HG03064 (cell line): Measurements from ENCODE around the gene RCSD1.

Experiments
- ATAC-seq: cut with Tn5 transposase; IDR thresholded peaks from one replicate; pipeline ENCODE4 v1.9.1; 2021; ENCODE audit warnings: low read depth; ENCODE audit not compliant: unreplicated experiment

The RCSD1 gene

GRCh38 chr1:167640051-167640450 lies 10.0 kb downstream of the RCSD1 start:
- ATAC-seq = no peak

DNA sequence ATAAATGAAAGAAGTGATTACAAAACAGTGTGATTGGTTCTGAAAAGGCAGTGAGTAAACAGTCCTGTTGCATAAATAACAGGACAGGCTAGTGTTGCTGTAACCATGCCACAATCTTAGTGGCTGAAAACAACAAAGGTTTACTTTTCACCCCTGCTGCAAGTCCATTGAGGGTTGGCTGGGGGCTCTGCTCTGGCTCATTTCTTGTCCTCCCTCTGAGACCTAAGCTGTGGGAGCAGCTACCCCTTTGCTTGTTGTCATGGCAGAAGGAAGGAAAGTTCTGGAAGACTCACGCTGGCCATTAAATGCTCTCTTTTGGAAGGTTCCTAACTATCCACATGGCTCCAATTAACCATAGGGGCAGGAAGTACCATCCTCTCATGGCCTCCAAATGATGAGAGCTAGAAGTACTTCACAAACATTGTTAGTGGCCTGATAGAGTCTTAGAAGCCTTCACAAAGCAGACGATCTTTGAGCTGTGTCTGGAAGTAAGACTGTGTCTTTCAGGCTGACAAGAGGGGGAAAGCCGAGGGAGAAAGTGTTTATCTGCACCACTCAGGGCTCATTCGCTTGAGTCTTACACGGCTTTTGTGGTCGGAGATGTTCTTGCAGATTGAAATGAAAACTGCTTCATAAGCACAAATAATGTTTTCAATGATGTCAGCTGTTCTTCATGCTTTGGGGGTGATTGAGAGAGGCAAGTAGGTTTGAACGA lies 11.9 kb downstream of the RCSD1 start:
- ATAC-seq = no peak

DNA sequence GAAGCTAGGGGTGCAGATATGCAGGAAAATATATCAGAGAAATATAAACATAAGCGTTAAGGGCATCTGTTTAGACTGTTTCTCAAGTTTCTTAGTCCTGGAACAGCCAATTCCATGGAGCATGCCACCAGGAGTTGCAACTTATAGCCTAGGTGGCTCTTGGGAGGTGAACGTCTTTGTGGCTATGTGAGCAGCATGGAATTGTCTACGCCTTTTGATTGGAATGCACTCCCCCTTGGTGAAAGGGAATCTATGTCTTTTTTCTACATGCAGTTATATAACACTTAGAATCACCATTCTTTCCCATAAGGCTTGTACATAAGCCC lies 12.4 kb downstream of the RCSD1 start:
- no peak for ATAC-seq

DNA sequence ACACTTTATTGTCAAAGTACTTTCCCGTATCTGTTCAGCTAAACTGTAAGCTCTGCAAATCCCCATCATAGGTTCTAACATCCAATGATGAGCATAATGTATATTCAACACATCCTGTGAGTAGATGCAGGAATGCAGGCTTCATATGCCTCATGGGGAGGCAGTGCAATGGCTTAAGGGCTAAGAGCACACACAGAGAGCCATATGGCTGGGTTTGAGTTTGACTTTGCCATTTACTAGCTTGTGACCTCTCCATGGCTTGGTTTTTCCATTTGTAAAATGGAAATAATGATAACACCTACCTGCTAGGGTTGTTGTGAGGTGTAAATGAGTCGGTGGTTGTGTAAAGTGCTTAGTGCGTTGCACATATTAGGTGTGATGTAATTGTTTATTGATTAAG lies 13.4 kb downstream of the RCSD1 start:
- no peak for ATAC-seq

GRCh38 chr1:167644551-167644950 lies 14.5 kb downstream of the RCSD1 start:
- ATAC-seq = no peak

DNA sequence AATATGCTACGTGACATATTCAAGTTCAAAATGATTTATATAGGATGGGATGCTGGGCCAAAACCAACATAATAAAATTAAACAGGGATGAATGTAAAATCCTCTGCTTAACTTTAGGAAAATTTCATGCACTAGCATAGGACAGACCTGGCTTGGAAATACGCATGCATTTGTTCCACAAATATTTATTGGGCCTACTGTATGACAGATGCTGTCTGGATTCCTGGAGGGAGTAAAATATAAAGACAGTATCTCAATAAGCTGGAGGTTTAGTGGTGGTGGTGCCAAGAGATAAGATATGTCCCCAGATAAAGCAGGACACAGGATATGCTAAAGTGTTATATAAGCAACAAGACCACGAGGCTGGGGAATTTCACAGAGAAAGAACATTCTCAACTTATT lies 15.1 kb downstream of the RCSD1 start:
- no peak for ATAC-seq

DNA sequence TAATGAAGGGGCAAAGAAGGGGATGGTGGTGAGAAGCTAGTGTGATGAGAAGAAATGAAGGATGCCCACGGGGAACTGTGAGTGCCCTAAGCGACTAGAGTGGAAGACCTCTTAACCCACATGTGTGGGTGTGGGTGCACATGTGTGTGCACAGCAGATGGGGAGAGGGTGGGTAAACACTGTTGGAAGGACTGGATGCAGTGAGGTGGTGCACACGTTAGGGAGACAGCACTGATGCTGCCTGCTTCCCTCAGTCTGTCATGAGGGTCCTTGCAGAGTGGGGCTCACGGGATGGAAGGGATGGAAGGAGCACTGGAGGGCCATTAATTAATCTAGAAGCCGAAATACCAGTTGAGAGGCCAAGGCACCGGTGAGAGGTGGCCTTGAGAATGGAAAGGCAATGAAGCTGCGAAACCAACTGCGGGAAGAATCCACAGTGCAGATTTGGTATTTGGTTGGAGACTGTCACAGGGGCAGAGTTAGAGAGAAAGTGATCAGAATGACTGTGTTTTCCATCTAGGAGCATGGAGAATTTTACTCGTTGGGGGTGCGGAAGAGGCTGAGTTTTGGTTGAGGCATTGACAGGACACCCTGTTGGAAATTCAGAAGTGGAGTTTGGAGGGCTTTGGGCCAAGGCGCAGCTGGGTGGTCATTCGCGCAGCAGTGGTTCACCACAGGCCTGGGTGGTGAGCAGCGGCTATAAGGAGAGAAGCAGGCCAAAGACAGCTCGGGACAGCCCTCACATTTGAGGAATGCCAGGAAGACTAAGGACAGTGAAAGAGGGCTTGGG lies 15.8 kb downstream of the RCSD1 start:
- no peak for ATAC-seq

- no peak for ATAC-seq
Observed at GRCh38 chr1:167648252-167648849, 18.3 kb downstream of the RCSD1 start.

- ATAC-seq = no peak
Observed at GRCh38 chr1:167648978-167649744, 19.1 kb downstream of the RCSD1 start.

DNA sequence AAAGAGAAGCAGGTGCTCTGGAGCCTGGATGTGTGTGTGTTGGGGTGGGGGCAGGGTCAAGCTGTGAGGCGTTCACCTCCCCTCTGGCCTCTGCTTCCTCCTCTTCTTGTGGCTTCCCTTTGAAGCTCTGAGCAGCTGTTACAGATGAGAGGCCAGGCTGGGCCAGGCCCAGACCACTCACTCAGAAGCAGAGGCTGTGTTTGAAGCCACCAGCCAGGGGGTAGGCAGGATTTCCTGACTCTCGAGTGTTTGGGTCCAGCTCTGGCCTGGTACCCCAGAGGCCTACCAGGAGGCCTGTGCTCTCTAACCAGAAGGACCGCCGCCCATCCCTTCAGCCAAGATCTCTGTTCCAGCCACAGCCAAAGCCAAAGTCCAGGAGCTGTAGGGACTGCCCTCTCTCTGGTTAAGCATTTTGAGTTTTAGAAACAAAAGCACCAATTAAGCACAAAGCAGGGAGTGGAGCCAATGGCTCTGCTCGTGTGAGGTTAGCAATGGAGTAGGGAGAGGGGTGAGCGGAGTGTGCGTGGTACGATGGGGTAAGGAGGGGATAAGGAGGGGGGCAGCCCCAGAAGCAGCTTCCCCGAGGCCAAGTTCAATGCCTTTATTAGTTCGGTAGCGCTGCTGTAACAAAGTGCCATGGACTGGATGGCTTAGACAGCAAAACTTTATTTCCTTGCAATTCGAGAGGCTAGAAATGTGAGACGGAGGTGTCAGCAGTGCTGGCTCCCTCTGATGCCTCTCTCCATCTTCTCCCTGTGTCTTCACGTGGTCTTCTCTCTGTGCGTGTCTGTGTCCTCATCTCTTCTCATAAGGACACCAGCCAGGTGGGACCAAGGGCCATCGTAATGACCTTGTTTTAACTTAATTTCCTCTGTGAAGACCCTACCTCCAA lies 20.5 kb downstream of the RCSD1 start:
- peak; percentile 72 for ATAC-seq

- ATAC-seq = no peak
Observed at GRCh38 chr1:167651161-167651693, 21.2 kb downstream of the RCSD1 start.

- ATAC-seq = no peak
Observed at GRCh38 chr1:167654975-167655575, 25.0 kb downstream of the RCSD1 start.

- ATAC-seq = no peak
Observed at GRCh38 chr1:167656657-167657056, 26.6 kb downstream of the RCSD1 start.

- no peak for ATAC-seq
Observed at GRCh38 chr1:167658574-167659328, 28.7 kb downstream of the RCSD1 start.

DNA sequence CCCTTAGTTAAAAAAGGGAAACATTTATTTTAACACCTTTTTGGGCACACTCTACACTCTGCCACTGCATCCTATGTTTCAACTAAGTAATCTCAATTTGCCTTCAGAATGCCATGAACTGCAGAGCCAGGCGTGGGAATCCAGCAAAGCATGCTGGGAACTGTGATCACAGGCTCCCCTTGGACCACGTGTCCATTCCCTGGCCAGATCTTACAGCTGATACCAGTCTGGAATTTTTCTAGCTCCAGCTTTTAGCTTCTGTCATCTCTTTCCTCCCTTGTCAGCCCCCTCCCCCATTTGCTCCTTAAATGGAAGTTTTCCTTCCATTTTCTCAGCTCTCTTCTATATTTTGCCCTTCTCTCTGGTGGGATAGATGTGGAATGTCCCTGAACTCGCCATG lies 29.4 kb downstream of the RCSD1 start:
- no peak for ATAC-seq

- no peak for ATAC-seq
Observed at GRCh38 chr1:167659881-167660280, 29.8 kb downstream of the RCSD1 start.

GRCh38 chr1:167661527-167662426 lies 31.7 kb downstream of the RCSD1 start:
- no peak for ATAC-seq
